ENCODE results near the gene TYR.
"Not testable (repeated sequence)": the region's sequence is repeated elsewhere in the genome, so short reads cannot be mapped to it uniquely, and the experiment has no call there.

The TYR gene
- total RNA-seq, result 0 to 0.03 (median 0) reads per million in 18 experiments

- no peak for DNase-seq
Measured at GRCh38 chr11:89177691-89178231, at the start of gene TYR. TYR (plus strand) TSS chr11:89177875; CDS start chr11:89177954, 79 bp downstream.

- DNase-seq, result no peak
Measured at GRCh38 chr11:89136606-89137005, 41.1 kb upstream of the TYR start.

GRCh38 chr11:89147229-89147628, 30.4 kb upstream of the TYR start:
- no peak for DNase-seq

DNA sequence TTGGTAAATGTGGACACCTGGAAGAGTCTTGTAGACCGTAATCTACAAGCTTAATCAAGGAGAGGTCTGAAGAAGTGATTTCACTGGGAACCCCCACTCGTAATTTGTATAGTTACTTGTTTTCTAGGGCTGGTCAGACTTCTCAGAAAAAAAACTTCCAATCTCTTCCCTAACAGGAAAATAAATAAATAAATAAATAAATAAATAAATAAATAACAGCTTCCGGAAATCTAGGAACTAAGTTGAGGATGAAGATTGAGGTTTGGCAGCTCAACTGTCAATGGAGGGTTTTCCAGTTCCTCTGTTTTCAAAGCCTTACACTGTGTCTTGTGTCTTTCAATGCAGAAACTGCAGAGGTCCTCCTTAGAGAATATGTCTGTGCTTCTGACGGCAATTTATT, 17.7 kb upstream of the TYR start:
- no peak for DNase-seq

DNA sequence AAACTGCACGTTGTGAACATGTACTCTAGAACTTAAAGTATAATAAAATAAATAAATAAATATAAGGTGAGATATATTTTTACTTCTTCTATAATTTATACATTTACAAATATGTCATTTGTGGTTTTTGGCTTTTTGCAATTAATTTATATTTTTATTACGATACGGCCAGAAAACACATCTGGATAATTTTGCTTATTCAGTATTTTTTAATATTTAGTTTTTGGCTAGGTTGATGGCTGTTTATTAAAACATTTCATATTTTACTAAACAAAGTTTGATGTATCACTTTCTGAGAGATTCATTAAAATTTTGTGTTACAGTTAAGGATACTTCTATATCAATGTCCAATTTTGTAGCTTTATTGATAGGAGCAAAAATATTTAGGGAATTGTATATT, 15.7 kb upstream of the TYR start:
- no peak for DNase-seq

GRCh38 chr11:89163686-89164085, 14.0 kb upstream of the TYR start:
- DNase-seq, result no peak

- DNase-seq, result no peak
Measured at GRCh38 chr11:89168396-89168795, 9.3 kb upstream of the TYR start.

GRCh38 chr11:89175796-89176195, 1.9 kb upstream of the TYR start:
- DNase-seq, result no peak

DNA sequence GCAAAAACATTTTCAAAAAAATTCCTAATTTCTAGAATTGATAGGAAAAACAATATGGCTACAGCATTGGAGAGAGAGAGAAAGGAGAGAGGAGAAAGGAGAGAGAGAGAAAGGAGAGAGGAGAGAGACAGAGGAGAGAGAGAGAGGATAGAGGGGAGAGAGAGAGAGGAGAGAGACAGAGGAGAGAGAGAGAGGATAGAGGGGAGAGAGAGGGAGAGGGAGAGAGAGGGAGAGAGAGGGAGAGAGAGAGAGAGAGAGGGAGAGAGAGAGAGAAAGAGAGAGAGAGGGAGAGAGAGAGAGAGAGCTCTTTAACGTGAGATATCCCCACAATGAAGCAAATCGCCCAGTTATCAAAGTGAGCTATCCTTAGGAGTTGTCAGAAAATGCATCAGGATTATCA, 737 bp upstream of the TYR start:
- no peak for DNase-seq

GRCh38 chr11:89181111-89181510, 3.4 kb downstream of the TYR start:
- DNase-seq, result no peak

DNA sequence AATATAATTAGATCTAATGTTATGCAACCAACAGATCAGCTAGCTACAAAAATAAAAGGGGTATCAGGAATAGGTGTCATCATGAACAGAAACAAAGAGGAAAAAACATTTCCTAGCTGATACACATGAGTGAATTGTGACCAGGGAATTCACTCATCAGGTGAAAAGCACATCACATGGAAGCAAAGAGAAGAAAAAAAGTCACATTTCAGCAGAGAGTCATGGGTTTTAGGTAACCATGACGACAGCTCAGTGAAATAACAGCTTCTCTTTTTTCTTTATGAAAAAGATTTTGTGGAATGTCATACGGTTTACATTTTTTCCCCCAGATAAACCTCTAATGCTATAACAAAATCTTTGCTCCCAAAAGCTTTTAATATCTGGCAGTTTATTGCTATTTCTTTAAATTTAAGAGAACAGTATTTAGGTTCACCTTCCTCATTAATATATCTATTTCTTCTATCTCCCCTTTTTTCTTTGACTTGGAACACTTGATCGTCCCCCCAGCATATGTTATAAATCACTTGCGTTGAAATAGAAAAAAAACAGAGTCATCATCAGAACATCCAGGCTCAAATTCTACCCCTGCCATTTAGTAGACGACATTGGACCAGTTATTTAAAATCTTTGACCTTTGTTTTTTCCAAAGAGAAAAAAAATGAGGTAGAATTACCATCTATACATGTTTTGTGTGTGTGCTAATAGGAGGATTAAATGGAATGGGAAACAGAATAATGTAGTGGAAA, 5.3 kb downstream of the TYR start:
- DNase-seq, result no peak

GRCh38 chr11:89184021-89184420, 6.3 kb downstream of the TYR start:
- no peak for DNase-seq

- no peak for DNase-seq
Measured at GRCh38 chr11:89189776-89190175, 12.1 kb downstream of the TYR start.

DNA sequence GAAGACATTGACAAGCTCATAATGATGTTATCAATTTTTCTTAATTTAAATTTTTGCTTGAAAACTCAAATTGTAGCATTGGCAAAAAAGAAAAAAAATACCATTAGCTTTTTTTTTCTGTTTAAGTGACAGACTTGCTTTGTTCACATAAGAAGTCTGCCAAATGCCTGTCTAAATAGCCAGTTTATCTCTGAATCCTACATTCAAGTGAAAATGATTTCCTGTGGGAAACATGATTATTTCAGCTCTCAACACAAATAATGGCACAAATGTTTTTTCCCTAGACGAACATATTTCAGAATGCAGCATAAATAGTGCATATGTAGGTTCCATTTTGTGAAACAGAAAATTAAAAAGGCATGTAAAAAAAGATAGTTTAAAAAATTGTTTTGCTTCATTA, 23.5 kb downstream of the TYR start:
- DNase-seq, result no peak

GRCh38 chr11:89203814-89204213, 26.1 kb downstream of the TYR start:
- DNase-seq, result no peak

DNA sequence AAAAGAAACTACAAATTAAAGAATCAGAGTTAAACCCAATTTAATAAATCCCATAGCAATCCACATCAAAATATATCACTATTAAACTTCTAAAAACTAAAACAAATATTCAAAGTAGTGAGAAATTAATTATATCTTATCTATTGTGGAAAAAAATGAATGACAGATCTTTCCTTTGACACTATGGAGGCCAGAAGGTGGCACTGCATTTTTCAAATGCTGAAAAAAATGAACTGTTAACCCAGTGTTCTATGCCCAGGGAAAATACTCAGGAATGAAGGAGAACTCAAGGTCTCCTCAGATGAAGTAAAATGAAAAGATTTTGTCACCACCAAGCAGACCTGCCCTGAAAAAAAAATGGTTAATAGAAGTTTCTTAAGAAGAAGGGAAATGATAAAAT, 27.7 kb downstream of the TYR start:
- no peak for DNase-seq

DNA sequence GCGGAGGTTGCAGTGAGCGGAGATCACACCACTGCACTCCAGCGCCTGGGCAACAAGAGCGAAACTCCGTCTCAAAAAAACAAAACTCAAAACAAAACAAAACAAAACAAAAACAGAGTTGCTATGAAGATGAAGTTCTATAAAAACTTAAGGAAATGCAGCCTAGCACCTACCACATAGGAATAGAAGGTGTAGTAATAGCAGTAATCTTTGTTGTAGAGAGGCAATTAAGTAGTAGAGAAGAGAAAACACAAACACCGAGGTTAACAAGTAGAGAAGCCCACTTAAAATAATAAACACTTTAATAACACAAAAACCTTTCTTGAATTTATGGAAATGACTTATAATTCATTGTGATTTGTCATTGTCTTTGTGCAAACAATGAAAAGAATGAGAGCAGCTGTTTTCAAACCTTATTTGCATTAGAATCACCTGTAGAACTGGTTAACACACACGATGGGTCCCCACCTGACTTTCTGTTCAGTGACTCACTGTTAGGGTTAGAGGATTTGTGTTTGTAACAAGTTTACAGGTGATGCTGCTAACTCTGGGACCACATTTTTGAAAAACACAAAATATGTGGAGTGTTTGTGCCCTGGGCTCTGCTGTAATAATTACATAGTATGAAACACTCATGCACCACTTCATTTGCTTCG, 43.1 kb downstream of the TYR start:
- no peak for DNase-seq

GRCh38 chr11:89235083-89235482, 57.4 kb downstream of the TYR start:
- DNase-seq, result no peak

DNA sequence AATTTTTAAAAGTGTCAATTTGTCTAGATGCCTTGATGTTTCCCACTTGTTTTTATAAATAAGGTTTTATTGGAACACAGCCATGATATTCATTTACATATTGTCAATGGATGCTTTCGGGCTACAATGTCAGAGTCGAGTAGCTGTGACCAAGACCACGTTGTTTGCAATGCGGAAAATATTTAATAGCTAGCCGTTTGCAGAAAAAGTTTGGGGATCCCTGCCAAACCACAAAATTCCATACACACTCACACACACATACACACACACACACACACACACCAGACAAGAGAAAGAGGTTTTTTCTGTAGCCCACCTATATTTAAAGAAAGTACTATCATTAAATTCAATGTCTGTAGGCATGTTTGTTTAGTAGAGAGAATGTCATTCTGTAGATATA, 58.3 kb downstream of the TYR start:
- DNase-seq, result no peak

GRCh38 chr11:89247007-89247406, 69.3 kb downstream of the TYR start:
- DNase-seq, result not testable (repeated sequence)

DNA sequence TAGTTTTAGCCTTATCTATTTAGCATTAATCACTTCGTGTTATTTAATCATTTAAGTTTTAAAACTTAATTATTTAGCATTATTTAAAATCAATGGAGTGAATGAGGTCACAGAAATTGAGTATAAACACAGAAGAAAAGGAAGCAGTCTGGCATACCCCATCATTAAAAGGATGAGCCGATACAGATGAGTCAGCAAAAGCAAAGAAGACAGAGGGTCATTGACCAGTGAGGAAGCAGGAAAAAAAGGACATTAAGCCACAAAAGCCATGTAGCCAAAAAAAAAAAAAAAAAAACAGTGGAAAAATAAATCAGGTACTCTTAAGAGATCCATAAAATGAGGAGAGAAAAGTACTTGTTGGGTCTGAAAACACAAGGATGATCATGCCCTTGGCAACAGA, 71.5 kb downstream of the TYR start:
- no peak for DNase-seq

GRCh38 chr11:89261483-89261882, 83.8 kb downstream of the TYR start:
- DNase-seq, result not testable (repeated sequence)

- DNase-seq, result no peak
Measured at GRCh38 chr11:89267660-89268302, 90.1 kb downstream of the TYR start.

All from inflammatory macrophage (primary cell).